GM23338 (cell line): ENCODE data around the gene PDLIM5. TPM values are rescaled to one million over a fixed set of nuclear protein-coding genes. Genes with fewer than 3 reads are reported as not detected.

Experiments used
- ATAC-seq: fragments of 200-7000 bp; cut with Tn5 transposase; 3 replicates; pipeline ENCODE4 v1.9.1; 2020
- DNase-seq: peaks from one replicate; pipeline ENCODE4 v3.0.0-alpha.2; 2015; ENCODE audit warnings: low spot score
- H2AFZ ChIP-seq: fragments of 200-600 bp; sonication (generic); 2 replicates; pipeline ENCODE4 v1.8.0; 2016; ENCODE audit warnings: antibody characterized with exemption, mild to moderate bottlenecking, moderate library complexity
- H3F3A ChIP-seq: fragments of 200-600 bp; sonication (generic); replicated peaks from 2 replicates; pipeline ENCODE4 v1.8.0; 2017; ENCODE audit warnings: antibody characterized with exemption, mixed run types, low read depth
- H3K27ac ChIP-seq: fragments of 200-600 bp; sonication (generic); 2 replicates; pipeline ENCODE4 v1.6.1; 2016; ENCODE audit warnings: low read depth
- H3K27me3 ChIP-seq: fragments of 200-600 bp; sonication (generic); 2 replicates; pipeline ENCODE4 v1.8.0; 2016; ENCODE audit warnings: mild to moderate bottlenecking, mixed run types, moderate library complexity; ENCODE audit not compliant: insufficient read depth
- H3K36me3 ChIP-seq: fragments of 200-600 bp; sonication (generic); 2 replicates; pipeline ENCODE4 v1.8.0; 2016; ENCODE audit warnings: mild to moderate bottlenecking; ENCODE audit not compliant: insufficient read depth
- H3K4me1 ChIP-seq: fragments of 200-600 bp; sonication (generic); 2 replicates; pipeline ENCODE4 v1.8.0; 2016; ENCODE audit warnings: mild to moderate bottlenecking, moderate library complexity; ENCODE audit not compliant: insufficient read depth
- H3K4me2 ChIP-seq: fragments of 200-600 bp; sonication (generic); 2 replicates; pipeline ENCODE4 v1.7.1; 2017; ENCODE audit warnings: mixed run types
- H3K4me3 ChIP-seq: fragments of 200-600 bp; sonication (generic); 2 replicates; pipeline ENCODE4 v1.6.1; 2016; ENCODE audit warnings: mixed run types
- H3K79me2 ChIP-seq: fragments of 200-600 bp; sonication (generic); replicated peaks from 2 replicates; pipeline ENCODE4 v1.8.0; 2017; ENCODE audit warnings: mild to moderate bottlenecking; ENCODE audit not compliant: insufficient read depth
- H3K9me2 ChIP-seq: fragments of 200-600 bp; sonication (generic); 2 replicates; pipeline ENCODE4 v1.8.0; 2017; ENCODE audit not compliant: insufficient read depth
- H4K20me1 ChIP-seq: fragments of 200-600 bp; sonication (generic); replicated peaks from 2 replicates; pipeline ENCODE4 v1.8.0; 2017; ENCODE audit warnings: mild to moderate bottlenecking; ENCODE audit not compliant: insufficient read depth
- H3K27ac Mint-ChIP-seq: 2 replicates; pipeline ENCODE4 v1.8.0; 2020; ENCODE audit warnings: inconsistent platforms, mild to moderate bottlenecking, moderate library complexity, mixed read lengths
- H3K27me3 Mint-ChIP-seq: 3 replicates; pipeline ENCODE4 v1.8.0; 2022; ENCODE audit warnings: low read depth, mild to moderate bottlenecking, moderate library complexity, mixed read lengths, inconsistent platforms; ENCODE audit not compliant: insufficient read depth, poor library complexity
- H3K36me3 Mint-ChIP-seq: 3 replicates; pipeline ENCODE4 v1.8.0; 2021; ENCODE audit warnings: low read depth, mild to moderate bottlenecking, inconsistent platforms, moderate library complexity, mixed read lengths
- H3K4me1 Mint-ChIP-seq: 3 replicates; pipeline ENCODE4 v1.8.0; 2020; ENCODE audit warnings: mild to moderate bottlenecking, inconsistent platforms, mixed read lengths
- H3K4me3 Mint-ChIP-seq: 3 replicates; pipeline ENCODE4 v1.8.0; 2021; ENCODE audit warnings: moderate library complexity, mild to moderate bottlenecking, inconsistent platforms, mixed read lengths
- H3K9me3 Mint-ChIP-seq: 3 replicates; pipeline ENCODE4 v1.8.0; 2020; ENCODE audit warnings: moderate library complexity, mild to moderate bottlenecking, inconsistent platforms, mixed read lengths
- CREB1 ChIP-seq: fragments of 250-450 bp; sonication (Bioruptor Pico); IDR thresholded peaks from 2 replicates; pipeline ENCODE4 v1.5.0; 2020; ENCODE audit warnings: low read depth, mild to moderate bottlenecking, moderate library complexity
- CTCF ChIP-seq, 2 experiments: fragments of 200-600 bp in 1 of 2; sonication (generic) in 1 of 2; conservative IDR thresholded peaks; 2 replicates each; pipeline versions ENCODE4 v1.5.1 to v1.6.1; 2016 to 2017; ENCODE audit warnings: antibody characterized with exemption in 2 of 2, low read depth in 2 of 2, mild to moderate bottlenecking in 2 of 2, moderate library complexity in 1 of 2
- EZH2 ChIP-seq: fragments of 200-600 bp; sonication (generic); IDR thresholded peaks from one replicate; pipeline ENCODE4 v1.8.0; 2017; ENCODE audit warnings: antibody characterized with exemption, mild to moderate bottlenecking, low read depth; ENCODE audit not compliant: unreplicated experiment
- EZH2phosphoT487 ChIP-seq: fragments of 200-600 bp; sonication (generic); IDR thresholded peaks from one replicate; pipeline ENCODE4 v1.8.1; 2018; ENCODE audit warnings: antibody characterized with exemption; ENCODE audit not compliant: unreplicated experiment
- JUNB ChIP-seq: IDR thresholded peaks from one replicate; pipeline ENCODE4 v1.6.1; 2016; ENCODE audit warnings: antibody characterized with exemption; ENCODE audit not compliant: unreplicated experiment
- NANOG ChIP-seq: IDR thresholded peaks from 2 replicates; pipeline ENCODE4 v1.6.1; 2016; ENCODE audit warnings: antibody characterized with exemption, borderline replicate concordance
- POLR2AphosphoS5 ChIP-seq: IDR thresholded peaks from 2 replicates; pipeline ENCODE4 v1.6.1; 2016; ENCODE audit warnings: antibody characterized with exemption, low read depth
- STAT1 ChIP-seq: IDR thresholded peaks from one replicate; pipeline ENCODE4 v1.6.1; 2016; ENCODE audit warnings: antibody characterized with exemption; ENCODE audit not compliant: unreplicated experiment
- ZNF114 ChIP-seq: fragments of 250-450 bp; sonication (Bioruptor Pico); IDR thresholded peaks from 2 replicates; pipeline ENCODE4 v1.5.0; 2020; ENCODE audit warnings: mild to moderate bottlenecking, moderate library complexity
- ZNF331 ChIP-seq: fragments of 250-450 bp; sonication (Bioruptor Pico); IDR thresholded peaks from 2 replicates; pipeline ENCODE4 v1.5.0; 2020; ENCODE audit warnings: low read depth, mild to moderate bottlenecking, moderate library complexity
- ZNF462 ChIP-seq: fragments of 250-450 bp; sonication (Bioruptor Pico); IDR thresholded peaks from 2 replicates; pipeline ENCODE4 v1.5.0; 2020; ENCODE audit warnings: mild to moderate bottlenecking, moderate library complexity
- polyA plus RNA-seq: library from polyadenylated mRNA; unstranded; fragments of >200 nt; fragmentation: Nextera tagmentation; extraction: Ambion mirVana; gene quantifications from 2 replicates; pipeline ENCODE4 v1.2.1, GENCODE V29; 2016
- total RNA-seq: library from RNA; depleted of rRNA; stranded (reverse); fragments of >200 nt; shearing (Covaris generic); gene quantifications from 2 replicates; pipeline ENCODE4 v1.2.3, GENCODE V29; 2014
- TF ChIP-seq, protein P1 (sequence below): IDR thresholded peaks from one replicate; pipeline ENCODE4 v1.6.1; 2018; ENCODE audit warnings: antibody characterized with exemption; ENCODE audit not compliant: unreplicated experiment
- TF ChIP-seq, protein P2 (sequence below): IDR thresholded peaks from 2 replicates; pipeline ENCODE4 v1.6.1; 2016; ENCODE audit warnings: antibody characterized with exemption

PDLIM5 gene
- total and polyA plus RNA-seq, 2 experiments from 2014 or later, result 45.2 to 53.0 TPM

DNA sequence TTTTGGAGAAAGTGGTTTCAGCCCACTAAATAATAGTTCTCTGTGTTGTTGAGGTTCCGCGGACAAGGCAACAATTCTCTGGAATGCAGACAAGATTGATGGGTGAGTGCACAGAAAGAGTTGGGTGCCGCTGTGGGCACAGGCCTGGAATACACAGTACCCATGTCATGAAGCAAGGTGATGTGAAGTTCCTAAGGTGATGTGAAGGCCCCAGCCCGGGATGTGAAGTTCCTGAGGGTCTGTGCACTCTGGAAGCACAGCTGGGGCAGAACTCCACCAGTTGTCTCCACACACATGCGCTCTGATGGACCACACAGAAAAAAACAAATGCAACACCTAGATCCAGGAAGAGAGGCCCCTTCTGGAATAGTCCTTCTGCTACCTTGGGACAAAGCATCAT, 219.4 kb downstream of the PDLIM5 start:
- no peaks in the 10 kb centered on the region for H3K9me3 Mint-ChIP-seq
- no peaks in the 10 kb centered on the region for H3K4me1 ChIP-seq
- no peak overlapping the region for H3K4me3 ChIP-seq
- H4K20me1 ChIP-seq, result no peaks in the 10 kb centered on the region
- H3K4me3 Mint-ChIP-seq, result no peak overlapping the region
- no peak overlapping the region for H3K27ac Mint-ChIP-seq
- H3K27me3 ChIP-seq, result no peaks in the 10 kb centered on the region
- no peak overlapping the region for H3K27ac ChIP-seq
- no peaks in the 10 kb centered on the region for H3K27me3 Mint-ChIP-seq
- no peak for DNase-seq
- H3K36me3 Mint-ChIP-seq, result no peaks in the 10 kb centered on the region
- TF ChIP-seq JUNB (no peak), CTCF (conservative IDR thresholded peaks at IDR 0.05; ENCODE audit: low read depth in 2 of 2) (no peak), STAT1 (no peak), ZNF331 (CRISPR knock-in tag) (no peak), ZNF114 (CRISPR knock-in tag) (no peak), CREB1 (CRISPR knock-in tag) (no peak), POLR2AphosphoS5 (no peak), NANOG (no peak), ZNF462 (CRISPR knock-in tag) (no peak), EZH2phosphoT487 (no peak), EZH2 (no peak)
- TF ChIP-seq, protein P1, sequence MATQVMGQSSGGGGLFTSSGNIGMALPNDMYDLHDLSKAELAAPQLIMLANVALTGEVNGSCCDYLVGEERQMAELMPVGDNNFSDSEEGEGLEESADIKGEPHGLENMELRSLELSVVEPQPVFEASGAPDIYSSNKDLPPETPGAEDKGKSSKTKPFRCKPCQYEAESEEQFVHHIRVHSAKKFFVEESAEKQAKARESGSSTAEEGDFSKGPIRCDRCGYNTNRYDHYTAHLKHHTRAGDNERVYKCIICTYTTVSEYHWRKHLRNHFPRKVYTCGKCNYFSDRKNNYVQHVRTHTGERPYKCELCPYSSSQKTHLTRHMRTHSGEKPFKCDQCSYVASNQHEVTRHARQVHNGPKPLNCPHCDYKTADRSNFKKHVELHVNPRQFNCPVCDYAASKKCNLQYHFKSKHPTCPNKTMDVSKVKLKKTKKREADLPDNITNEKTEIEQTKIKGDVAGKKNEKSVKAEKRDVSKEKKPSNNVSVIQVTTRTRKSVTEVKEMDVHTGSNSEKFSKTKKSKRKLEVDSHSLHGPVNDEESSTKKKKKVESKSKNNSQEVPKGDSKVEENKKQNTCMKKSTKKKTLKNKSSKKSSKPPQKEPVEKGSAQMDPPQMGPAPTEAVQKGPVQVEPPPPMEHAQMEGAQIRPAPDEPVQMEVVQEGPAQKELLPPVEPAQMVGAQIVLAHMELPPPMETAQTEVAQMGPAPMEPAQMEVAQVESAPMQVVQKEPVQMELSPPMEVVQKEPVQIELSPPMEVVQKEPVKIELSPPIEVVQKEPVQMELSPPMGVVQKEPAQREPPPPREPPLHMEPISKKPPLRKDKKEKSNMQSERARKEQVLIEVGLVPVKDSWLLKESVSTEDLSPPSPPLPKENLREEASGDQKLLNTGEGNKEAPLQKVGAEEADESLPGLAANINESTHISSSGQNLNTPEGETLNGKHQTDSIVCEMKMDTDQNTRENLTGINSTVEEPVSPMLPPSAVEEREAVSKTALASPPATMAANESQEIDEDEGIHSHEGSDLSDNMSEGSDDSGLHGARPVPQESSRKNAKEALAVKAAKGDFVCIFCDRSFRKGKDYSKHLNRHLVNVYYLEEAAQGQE, result no peak
- TF ChIP-seq, protein P2, sequence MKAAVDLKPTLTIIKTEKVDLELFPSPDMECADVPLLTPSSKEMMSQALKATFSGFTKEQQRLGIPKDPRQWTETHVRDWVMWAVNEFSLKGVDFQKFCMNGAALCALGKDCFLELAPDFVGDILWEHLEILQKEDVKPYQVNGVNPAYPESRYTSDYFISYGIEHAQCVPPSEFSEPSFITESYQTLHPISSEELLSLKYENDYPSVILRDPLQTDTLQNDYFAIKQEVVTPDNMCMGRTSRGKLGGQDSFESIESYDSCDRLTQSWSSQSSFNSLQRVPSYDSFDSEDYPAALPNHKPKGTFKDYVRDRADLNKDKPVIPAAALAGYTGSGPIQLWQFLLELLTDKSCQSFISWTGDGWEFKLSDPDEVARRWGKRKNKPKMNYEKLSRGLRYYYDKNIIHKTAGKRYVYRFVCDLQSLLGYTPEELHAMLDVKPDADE, result no peak
- no peak overlapping the region for H3K4me2 ChIP-seq
- no peak overlapping the region for H2AFZ ChIP-seq
- H3F3A ChIP-seq, result no peaks in the 10 kb centered on the region
- no peaks in the 10 kb centered on the region for H3K4me1 Mint-ChIP-seq
- no peaks in the 10 kb centered on the region for H3K79me2 ChIP-seq
- no peaks in the 10 kb centered on the region for H3K36me3 ChIP-seq
- ATAC-seq, result no peak
- H3K9me2 ChIP-seq, result peaks cover 3% of the 10 kb centered on the region; the same call in 1 of the 2 replicates
